Superior temporal gyrus (tissue), 1 donor: ENCODE data around the gene ZNF772.
"Not testable (repeated sequence)": the region's sequence is repeated elsewhere in the genome, so short reads cannot be mapped to it uniquely, and the experiment has no call there.

Source experiments
- DNase-seq: peaks from one replicate; pipeline ENCODE4 v3.0.0-alpha.2; 2016; ENCODE audit errors: extremely low spot score

ZNF772 gene

DNA sequence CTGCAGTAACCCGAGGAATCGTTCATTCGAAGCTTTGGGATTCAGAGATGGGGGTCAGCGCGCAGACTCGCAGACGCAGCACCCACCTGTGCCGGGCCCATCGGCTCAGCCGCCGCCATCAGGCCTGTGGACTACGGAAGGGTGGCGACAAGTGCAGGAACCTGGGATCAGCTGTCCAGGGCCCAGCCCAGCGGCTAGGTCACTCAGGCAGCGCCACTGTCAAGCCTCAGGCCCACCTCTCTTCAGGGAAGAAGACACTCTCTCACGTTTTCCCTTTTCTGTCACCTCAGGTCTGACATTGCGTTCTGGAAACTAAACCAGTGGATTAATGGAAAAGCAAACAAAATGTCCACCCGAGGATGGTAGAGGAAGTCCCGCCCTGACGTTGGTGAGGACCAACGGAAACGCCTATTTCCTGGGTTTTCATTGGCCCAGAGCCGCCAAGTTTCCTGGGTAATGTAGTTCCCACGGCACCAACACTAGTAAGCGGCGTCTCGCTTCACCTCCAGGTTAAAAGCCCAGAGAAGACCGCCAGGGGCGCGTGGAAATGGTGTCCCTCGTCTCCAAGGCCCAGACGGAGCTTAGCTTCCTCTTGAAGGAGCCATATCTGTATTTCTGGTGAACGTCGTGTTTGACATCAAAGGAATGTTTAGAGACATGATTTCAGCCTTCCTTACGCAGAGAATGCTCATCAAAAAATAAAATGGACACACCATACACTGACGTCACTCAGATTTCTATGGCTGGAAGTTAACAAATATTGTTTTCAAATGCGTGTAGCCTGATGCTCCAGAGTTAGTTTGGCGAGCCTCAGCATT, at the start of gene ZNF772:
Gene ZNF772, minus strand, starts transcription at position 376 of the 818 bp plus-strand sequence. Its CDS starts 257 bp downstream, at position 119.
- peak; percentile 99 for DNase-seq

DNA sequence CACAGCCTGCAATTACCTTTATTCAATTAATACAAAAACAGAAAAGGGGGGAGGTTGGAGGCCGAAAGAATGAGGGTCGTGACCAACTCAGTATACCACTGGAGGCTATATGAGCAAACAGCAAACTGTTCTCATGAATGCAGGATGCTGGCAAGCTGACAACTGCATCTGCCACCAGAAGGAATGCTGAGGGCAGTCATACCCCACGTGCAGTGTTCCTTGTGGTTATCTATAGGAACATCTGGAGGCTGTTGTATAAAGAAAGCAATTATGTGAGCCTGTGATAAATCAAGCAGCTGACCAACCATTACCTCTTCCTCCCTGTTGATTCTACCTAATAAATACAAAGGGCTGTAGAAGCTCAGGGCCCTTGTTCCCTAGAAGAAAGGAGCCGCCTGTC, 40.7 kb upstream of the ZNF772 start:
- DNase-seq, result not testable (repeated sequence)

DNA sequence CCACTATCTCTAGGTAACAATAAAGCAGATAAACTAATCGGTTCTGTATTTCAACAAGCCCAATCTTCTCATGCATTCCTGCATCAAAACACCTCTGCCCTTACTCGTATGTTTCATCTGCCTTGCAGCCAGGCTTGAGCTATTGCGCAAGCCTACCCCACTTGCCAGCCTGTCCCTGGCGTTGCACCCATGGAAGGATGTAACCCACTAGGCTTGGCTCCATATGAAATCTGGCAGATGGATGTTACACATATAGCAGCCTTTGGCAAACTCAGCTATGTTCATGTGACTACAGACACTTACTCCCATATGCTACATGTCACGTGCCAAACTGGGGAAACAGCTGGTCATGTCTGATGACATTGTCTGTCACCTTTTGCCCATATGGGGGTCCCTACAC, 37.9 kb upstream of the ZNF772 start:
- DNase-seq, result no peak

DNA sequence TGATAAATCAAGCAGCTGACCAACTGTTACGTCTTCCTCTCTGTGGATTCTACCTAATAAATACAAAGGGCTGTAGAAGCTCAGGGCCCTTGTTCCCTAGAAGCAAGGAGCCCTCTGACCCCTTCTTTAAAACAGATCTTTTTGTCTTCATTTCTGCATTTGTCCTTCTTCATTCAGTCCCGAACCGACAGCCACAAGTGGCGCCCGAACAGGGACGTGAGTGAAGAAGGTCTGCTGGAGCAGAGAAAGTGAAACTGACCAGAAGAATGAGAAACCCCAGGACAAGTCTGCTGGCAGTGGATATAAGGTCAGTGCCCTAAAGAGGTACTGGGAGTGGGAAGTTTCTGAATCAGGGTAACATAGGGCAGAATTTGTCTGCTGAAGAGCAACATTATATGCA, 35.5 kb upstream of the ZNF772 start:
- no peak for DNase-seq

DNA sequence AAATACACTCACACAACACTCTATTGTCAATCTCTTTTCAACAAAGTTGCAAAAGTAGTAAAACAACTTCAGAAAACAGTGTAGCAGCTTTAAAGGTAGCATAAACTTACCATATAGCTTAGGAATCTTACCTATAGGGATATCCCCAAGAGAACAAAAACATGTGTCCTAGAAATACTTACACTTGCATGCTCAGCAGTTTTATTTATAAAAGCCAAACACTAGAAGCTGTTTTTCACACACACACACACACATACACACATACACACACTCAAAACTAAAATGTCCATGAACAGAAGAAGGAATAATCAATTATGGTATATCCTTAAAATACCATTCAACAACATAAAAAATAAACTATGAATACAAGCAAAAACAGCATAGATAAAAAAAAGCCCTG, 34.1 kb upstream of the ZNF772 start:
- DNase-seq, result no peak

DNA sequence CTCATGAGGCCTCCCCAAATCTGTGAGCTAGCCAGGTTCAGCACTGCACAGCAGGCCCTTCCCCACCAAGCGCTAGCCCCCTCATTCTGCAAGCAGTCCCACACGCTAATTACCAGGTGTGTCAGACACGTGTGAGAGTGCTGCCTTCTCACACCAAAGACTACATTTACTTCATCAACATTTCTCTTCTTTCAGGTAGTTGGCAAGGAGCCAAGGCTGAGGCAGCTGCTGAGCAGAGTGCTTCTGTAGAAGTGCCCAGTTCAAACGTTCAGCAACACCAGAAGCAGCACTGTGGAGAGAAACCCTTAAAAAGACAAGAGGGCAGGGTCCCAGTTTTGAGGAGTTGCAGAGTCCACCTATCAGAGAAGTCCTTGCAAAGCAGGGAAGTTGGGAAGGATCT, 28.8 kb upstream of the ZNF772 start:
- no peak for DNase-seq

DNA sequence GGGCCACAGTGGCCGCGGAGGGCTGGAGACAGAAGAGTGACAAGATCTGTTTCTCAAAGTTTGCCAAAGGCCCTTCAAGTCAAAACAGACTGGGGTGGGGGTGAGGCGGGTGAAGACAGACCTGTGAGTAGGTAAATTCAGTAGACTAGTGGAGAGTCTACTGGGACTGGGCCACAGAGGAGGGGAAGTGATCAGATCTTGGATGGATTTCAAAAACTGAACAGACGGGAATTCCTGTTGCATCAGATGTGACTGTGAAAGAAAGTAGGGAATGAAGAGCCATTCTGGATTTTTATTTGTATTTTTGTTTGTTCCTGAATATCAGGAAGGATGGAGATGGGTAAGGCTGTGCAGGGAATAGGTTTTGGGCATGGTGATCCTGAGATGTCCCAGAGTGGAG, 23.0 kb upstream of the ZNF772 start:
- DNase-seq, result not testable (repeated sequence)

DNA sequence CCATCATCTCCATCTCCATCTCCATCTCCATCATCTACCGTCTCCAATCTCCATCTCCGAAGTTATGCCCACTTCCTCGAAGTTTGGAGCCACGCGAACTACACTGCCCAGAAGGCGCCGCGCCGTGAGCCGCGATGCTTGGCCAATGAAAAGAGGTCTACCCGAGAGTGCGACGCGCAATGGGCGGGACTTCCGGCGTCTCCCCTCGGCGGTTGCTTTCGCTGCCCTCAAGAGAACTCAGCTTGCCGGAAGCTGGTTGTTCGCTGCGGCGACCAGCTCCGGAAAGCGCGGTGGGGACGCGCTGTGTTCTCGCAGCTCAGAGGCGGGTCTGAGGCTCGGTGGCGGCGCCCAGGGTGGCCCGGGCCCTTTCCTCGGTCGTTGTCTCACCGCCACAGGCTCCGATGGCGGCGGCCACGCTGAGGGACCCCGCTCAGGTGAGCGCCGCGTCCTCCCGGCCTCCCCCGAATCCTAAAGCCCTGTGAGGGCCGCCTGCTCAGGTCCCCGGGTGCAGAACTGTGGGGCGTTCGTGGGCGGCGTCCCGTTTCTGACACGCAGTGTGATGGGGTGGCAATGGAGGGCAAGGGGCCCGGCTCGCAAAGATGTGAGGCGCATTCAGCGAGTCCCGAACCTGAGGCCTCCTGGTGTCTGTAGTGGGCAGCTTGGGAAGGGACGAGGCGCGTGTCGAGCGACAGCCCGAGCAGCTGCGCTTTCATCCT, 22.5 kb upstream of the ZNF772 start, which contains the start of gene ZNF773:
Gene ZNF773, plus strand, starts transcription at position 259 of the 716 bp plus-strand sequence. Its CDS starts 143 bp downstream, at position 402.
- DNase-seq, result peak; percentile 82

DNA sequence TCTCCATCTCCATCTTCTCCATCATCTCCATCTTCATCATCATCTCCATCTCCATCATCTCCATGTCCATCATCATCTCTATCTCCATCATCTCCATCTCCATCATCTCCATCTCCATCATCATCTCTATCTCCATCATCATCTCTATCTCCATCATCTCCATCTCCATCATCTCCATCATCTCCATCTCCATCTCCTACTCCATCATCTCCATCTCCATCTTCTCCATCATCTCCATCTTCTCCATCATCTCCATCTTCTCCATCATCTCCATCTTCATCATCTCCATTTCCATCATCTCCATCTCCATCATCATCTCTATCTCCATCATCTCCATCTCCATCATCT, 21.9 kb upstream of the ZNF772 start:
- DNase-seq, result not testable (repeated sequence)

DNA sequence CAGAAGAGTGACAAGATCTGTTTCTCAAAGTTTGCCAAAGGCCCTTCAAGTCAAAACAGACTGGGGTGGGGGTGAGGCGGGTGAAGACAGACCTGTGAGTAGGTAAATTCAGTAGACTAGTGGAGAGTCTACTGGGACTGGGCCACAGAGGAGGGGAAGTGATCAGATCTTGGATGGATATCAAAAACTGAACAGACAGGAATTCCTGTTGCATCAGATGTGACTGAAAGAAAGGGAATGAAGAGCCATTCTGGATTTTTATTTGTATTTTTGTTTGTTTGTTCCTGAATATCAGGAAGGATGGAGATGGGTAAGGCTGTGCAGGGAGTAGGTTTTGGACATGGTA, 10.9 kb upstream of the ZNF772 start:
- not testable (repeated sequence) for DNase-seq

DNA sequence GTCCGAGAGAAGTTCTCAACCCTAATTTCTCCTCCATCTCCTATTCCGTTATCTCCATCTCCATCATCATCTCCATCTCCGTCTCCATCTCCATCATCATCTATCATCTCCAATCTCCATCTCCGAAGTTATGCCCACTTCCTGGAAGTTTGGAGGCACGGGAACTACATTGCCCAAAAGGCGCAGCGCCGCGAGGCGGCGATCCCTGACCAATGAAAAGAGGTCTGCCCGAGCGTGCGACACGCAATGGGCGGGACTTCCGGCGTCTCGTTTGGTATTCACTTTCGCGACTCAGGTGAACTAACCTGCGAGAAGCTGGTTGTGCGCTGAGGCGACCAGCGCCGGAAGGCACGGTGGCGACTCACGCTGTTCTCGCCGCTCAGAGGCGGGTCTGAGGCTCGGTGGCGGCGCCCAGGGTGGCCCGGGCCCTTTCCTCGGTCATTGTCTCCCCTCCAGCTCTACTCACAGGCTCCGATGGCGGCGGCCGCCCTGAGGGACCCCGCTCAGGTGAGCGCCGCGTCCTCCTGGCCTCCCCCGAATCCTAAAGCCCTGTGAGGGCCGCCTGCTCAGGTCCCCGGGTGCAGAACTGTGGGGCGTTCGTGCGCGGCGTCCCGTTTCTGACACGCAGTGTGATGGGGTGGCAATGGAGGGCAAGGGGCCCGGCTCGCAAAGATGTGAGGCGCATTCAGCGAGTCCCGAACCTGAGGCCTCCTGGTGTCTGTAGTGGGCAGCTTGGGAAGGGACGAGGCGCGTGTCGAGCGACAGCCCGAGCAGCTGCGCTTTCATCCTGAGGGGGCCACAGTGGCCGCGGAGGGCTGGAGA, 10.3 kb upstream of the ZNF772 start, which contains the start of gene ZNF419:
Gene ZNF419, plus strand, starts transcription at position 274 of the 822 bp plus-strand sequence. Its CDS starts 201 bp downstream, at position 475.
- DNase-seq, result peak; percentile 96

DNA sequence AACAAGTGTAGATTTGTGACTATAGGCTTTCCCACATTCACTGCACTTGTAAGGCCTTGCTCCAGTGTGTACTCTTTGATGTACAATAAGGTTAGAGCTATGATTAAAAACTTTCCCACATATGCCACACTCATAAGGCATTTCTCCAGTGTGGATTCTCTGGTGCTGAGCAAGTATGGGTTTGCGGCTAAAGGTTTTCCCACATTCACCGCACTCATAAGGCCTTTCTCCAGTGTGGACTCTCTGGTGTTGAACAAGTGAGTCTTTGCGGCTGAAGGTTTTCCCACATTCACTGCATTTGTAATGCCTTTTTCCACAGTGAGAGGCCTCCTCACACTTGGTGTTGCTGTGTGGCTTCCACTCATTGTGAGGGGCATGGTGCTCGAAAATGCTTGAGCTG, 3.7 kb downstream of the ZNF772 start:
- no peak for DNase-seq

DNA sequence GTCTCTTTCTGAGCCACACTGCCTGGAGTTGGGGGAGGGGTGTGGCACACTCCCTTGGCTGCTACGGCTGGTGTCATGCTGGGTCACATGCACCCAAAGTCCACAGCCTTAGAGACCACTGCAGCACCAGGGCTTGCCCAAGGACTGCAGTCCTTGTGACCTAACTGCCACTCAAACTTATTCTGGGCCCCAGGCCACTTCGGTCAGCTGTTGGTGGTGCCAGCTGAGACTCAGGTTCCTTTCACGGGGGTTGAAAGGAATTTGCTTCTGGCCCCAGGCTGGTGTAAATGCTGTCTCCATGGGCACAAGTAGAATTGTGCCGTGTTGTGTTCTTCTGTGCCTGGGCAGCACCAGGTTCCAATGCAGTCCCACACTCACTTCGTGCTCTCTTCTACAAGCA, 10.9 kb downstream of the ZNF772 start:
- no peak for DNase-seq

DNA sequence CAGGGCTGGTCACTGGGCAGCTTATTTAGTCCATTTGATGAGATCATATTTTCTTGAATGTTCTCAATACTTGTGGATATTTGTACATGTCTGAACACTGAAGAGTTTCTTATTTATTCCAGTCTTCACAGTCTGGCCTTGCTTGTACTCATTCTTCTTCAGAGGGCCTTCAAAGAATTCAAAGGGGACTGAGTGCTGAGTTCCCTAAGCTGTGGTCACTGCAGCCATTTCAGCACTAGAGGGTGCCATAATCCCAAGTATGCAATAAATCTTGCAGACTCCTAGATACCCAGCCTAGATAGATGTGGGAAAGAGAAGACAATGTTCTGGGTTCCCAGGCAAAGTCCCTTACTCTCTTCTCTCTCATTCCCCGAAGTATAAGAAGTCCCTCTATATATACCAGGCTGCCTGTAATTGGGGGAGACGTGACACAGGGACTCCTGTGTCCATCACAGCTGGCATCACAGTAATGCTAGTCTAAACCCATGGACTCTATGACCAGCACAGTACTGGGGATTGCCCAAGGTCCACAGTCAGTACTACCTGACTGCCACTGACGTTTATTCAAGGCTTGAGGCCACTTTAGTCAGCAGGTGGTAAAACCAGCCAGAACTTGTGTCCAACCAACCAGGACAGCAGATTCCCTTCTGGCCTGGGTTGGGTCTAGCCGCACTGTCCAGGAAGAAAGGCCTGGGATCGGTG, 11.5 kb downstream of the ZNF772 start:
- no peak for DNase-seq

DNA sequence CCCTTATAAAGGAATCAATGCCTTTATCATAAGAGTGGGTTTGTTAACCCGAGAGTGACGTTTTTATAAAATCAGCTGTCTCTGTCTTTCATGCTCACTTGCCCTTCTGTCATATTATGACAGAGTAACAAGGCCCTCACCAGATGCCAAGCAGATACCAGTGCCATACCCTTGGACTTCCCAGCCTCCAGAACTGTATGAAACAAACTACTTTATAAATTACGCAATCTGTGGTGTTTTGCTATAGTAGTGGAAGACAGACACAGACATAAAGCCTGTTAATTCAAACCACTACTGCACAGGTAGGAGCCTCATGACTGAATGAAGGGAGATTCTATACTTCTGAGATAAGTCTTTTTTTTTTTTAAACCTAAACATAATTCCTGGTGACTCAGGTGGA, 25.1 kb downstream of the ZNF772 start:
- DNase-seq, result no peak

DNA sequence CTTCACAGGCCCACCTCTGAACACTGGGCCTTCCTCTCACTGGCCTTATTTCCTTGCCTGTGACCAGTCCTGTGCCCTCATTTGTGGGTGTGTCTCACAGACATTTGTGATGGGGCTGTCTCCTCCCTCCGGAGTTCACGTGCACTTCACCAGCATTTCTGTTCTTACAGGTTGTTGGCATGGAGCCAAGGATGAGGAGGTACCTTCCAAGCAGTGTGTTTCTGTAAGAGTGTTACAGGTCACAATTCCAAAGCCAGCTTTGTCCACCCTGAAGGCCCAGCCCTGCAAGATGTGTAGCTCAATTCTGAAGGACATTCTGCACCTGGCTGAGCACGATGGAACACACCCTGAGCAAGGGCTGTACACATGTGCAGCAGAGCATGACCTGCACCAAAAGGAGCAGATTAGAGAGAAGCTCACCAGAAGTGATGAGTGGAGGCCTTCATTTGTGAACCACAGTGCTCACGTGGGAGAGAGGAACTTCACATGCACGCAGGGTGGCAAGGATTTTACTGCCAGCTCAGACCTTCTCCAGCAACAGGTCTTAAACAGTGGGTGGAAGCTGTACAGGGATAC, 34.2 kb downstream of the ZNF772 start:
- DNase-seq, result no peak

DNA sequence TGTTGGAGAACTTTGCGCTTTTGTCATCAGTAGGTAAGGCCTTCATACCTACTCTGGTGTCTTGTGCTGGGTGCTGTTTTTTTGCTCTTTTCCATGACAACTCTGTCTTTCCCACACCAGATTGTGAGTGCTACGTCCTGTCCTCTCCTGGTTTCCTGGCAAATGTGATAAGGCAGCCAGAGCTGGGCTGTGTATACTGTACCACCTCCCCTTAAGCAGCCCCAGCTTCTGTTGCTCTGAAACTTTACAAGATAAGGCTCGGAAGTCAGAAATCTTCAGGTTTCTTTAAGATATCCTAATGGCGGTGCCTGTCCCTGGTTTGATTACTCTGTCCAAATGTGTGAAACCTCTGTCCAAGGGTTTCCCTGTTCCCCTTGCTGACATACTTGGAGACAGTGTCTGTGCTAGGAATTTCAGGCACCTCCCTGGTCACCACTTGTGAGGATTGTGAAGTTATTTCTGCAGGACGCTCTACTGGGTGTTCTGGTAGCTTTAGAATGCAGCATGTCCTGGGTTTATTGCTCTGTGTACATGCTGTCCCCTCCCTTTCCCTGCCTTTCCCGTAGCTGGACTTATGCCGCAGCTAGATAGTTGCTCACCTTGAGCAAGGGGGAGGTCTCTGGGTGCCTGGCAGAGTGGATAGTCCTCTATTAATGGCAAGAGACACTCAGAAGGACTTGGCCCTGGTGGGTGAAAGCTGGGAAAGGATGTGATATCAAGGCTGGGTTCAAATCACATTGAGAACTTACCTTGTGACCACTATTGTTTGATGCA, 35.2 kb downstream of the ZNF772 start:
- DNase-seq, result no peak

DNA sequence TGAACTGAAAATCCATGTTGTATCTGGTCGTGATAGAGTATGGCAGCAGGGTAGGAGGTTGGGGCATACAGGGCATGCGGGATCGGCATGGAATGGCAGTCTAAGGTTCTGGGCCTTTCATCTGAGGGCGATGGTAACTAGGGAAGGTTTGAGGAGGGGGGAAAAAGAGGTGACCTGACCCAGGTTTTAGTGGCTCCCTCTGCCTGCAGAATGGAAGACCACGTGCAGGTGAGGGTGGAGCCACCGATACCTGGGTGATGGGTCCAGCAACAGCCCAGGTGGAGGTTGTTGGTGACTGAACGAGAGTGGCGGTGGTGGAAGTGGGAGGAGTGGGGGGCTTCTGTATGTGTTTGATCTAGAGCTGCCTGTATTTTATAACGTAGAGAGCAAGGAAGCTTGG, 38.4 kb downstream of the ZNF772 start:
- no peak for DNase-seq

DNA sequence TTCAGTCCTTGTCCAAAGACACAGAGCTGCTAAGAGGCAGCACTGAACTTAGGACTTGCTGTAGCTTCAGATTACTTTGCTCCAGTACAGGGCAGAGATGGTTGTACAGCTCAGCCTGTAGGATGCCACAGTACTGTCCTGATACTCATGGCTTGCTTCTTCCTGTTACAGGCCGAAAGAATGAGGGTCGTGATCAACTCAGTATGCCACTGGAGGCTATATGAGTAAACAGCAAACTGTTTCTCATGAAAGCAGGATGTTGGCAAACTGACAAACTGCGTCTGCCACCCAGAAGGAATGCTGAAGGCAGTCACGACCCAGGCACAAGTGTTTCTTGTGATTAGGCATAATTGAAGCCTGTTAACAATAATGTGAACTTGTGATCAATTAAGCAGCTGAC, 39.4 kb downstream of the ZNF772 start:
- DNase-seq, result no peak

DNA sequence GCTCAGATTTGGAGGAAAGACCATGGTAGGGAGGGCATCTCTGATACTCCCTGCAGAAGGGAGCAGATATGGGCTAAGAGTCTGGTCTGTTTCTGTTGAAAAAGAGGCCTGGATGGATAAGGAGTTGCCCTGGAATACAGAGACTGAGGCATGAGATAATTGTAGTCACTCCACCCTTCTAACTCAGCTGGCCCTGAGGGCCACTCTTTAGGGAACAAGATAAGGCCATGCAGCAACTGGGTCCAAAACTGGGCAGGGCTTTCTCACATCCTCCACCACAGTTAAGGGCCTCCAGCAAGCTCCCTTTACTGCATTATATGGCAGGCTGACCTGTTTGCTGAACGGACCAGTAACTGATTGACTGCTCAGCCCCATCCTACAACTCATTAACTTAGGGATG, 40.9 kb downstream of the ZNF772 start:
- DNase-seq, result no peak
